GM18868 (cell line): Measurements from ENCODE around the gene TUBA3C.

Experiments
- ATAC-seq: cut with Tn5 transposase; IDR thresholded peaks from one replicate; pipeline ENCODE4 v1.9.1; 2021; ENCODE audit warnings: mild to moderate bottlenecking, moderate library complexity; ENCODE audit not compliant: unreplicated experiment

Gene TUBA3C

DNA sequence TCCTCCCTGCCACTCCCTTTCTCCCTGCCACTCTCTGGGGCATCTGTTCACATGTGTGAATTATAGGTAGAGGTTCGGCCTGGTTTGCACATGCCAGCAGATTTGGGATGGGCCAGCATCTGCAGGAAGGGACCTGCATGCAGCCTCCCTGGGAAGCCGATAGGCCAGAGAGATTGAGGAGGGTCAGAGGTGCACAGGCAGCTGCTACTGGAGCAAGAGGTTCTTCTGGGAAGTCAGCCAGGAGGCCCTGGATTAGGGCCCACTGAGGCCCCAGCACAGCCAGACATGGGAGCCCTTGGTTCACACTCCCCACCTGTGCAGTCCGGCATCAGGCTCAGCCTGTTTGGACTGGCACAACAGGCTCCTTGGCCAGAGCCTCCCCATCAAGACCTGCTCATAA, 12.1 kb downstream of the TUBA3C start:
- ATAC-seq = no peak

DNA sequence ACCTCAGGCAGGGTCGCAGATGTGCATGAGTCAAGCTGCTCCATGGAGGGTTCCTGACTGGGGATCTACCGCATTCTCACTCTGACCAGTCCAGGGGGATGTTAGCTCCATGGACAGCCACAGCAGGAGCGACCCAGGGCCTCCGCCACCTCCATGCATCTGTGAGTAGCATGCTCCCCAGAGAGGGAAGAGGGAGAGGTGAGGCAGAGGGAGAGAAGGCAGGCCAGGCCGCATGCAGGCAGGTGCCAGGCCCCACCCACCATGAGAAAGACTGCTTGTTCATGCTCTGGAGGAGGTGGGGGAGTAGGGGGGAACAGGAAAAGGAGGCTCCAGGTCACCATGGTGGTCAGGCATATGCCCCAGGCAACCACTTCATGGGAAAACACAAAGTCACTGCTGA, 20.3 kb downstream of the TUBA3C start:
- no peak for ATAC-seq

DNA sequence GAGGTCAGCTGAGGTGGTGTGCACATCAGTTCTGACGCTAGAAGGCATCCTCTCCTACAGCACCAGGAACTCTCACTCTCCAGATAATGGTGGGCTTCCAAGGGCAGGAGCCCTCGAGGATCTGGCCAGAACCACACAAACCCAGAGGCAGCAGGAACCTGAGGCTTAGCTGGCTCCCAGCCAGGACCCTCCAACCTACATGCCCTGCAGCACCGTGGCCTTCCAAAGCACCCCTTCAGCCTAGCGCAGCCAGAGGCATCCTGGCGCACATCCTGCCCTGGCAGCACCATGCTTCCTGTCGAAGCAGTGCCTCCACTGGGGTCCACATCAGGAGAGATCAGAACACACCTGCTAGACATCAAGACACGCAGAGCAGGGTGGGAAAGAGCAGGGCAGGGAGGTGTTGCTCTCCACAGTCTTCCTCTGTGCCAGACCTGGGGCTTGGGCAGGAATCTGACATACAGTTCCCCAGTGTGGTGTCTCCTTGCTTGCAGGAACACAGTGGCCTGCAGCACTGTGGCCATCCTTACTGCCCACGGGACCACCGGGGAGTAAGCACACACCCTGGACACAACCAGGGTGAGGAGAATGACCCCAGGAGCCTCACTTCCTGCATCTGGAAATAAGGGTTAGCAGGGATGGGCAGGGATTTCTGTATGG, 21.7 kb downstream of the TUBA3C start:
- ATAC-seq = no peak

DNA sequence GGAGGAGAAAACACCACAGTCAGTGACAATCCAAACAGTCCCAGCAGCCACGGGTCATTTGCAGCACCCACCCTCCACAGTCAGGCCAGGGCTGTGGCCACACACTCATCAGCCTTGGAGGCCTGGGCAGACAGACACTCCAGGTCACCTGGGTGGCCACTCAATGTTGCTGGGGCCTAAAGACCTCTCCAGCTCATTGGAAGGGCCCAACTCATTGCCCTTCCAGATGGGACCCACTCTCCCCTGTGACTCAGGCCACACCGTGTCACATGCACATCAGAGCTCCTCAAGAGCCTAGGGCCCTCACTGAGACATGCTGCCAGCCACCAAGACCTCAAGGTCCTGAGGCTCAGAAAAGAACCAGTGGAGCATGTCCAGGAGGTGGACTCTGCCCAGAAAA, 22.4 kb downstream of the TUBA3C start:
- ATAC-seq = no peak

DNA sequence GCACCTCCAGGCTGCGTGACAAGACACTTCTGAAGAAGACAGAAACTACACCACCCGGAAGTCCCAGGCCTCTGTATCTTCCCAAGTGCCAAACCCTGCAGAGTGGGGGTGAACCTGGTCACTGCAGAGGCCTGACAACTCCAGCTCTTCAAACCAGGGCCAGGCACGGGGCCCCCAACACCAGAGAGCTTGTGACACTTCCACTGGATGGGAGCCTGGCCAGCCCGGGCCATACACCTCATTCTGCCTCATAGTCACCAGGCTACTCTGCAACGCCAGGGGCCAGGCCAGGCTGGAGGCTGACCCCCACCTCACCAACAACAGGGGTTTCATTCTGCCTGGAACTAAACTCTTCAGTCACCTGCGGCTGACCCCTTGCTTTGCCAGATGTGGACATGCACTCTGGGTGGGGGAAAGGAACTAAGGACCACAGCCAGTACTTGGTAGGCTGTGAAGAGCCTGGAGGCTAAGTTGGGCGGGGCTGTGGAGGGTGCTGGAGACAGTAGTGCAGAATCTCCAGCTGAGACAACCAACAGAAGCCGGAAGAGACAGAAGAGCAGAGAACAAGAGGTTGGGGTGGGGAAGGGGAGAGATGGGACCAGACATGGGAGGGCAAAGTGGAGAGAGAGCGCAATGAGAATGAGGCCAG, 23.0 kb downstream of the TUBA3C start:
- ATAC-seq = no peak

DNA sequence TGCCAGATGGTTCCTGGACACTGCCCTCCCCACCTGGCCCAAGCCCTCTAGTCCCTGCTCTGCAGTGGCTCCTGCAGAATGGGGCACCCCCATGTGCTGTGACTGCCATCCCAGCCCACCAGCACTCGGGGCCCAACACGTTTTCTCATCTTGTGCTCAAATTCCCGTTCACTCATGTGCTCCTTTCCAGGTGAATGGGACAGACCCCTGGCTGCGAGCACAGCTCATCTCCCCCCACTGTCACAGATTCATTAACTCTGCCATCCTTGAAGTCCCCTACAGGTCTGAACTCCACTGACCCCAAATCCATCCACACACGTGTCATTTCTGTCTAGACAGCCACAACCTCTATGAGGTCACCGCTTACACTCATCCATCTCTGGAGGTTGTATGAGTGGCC, 23.6 kb downstream of the TUBA3C start:
- ATAC-seq = no peak

GRCh38 chr13:19157461-19157860, 24.2 kb downstream of the TUBA3C start:
- no peak for ATAC-seq

GRCh38 chr13:19156013-19156825, 25.4 kb downstream of the TUBA3C start:
- ATAC-seq = no peak

GRCh38 chr13:19155321-19155861, 26.2 kb downstream of the TUBA3C start:
- ATAC-seq = no peak

DNA sequence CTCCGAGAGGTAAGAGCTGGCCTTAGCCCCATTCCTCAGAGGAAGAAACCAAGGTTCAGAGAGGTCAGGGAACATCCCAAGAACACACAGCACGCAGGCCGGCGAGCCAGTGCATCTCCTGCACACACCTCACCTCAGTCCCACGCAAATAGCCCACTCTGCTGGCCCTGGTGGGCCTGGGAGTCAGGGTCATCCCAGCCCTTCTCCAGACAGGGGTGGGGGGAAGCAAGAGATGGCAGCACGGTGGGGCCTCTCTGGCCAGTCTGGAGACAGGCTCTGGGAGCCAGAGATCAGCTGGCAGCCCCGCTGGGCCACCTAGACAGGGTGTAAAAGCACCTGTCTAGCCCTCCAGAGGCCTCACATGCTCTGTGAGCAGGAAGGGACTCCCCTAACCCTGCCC, 26.8 kb downstream of the TUBA3C start:
- ATAC-seq = no peak

- ATAC-seq = no peak
Measured at GRCh38 chr13:19153782-19154450, 27.7 kb downstream of the TUBA3C start.

GRCh38 chr13:19152403-19152802, 29.2 kb downstream of the TUBA3C start:
- ATAC-seq = no peak

DNA sequence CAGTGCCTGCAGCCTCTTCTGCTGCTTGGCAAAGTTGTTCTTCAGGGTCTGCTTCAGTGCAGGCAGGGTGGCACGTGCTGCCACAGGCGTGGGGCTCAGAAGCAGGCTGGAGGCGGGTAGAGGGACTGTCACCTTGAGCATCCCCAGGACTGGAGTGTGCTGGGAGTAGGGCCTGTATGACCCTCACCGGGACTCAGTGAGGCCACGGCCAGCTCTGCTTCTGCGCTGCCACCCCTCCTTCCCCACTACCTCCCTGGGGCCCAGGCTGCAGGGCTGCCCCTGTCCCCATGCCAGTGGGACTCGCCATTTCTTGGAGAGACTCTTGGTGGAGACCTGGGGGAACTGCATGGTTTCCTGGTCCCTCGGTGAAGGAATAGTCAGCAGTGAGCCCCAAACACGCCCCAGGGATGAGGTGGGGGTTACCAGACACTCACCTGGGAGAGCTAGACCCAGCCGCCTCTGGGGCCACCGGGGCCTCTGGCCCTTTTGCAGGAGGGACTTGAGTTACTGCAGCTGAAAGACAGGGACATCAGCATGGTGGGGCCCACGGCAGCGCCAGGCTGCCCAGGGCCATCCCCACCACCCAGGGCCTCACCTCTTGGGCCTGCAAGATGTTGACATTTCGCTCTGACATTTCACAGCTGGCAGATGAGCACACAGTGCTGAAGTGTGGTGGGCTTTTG, 29.9 kb downstream of the TUBA3C start:
- no peak for ATAC-seq

- no peak for ATAC-seq
Measured at GRCh38 chr13:19150712-19151228, 30.9 kb downstream of the TUBA3C start.

- no peak for ATAC-seq
Measured at GRCh38 chr13:19150226-19150625, 31.4 kb downstream of the TUBA3C start.

GRCh38 chr13:19148561-19148960, 33.1 kb downstream of the TUBA3C start:
- ATAC-seq = no peak
